GM20000 (cell line): ENCODE data around the gene RASSF4.

Experiments
- DNase-seq: peaks from one replicate; pipeline ENCODE4 v3.0.0; 2012; ENCODE audit warnings: low spot score
- CTCF ChIP-seq: IDR thresholded peaks from 2 replicates; pipeline ENCODE4 v1.5.1; 2012; ENCODE audit warnings: mild to moderate bottlenecking, control low read depth; ENCODE audit errors: extremely low read depth, missing control alignments

Gene RASSF4

DNA sequence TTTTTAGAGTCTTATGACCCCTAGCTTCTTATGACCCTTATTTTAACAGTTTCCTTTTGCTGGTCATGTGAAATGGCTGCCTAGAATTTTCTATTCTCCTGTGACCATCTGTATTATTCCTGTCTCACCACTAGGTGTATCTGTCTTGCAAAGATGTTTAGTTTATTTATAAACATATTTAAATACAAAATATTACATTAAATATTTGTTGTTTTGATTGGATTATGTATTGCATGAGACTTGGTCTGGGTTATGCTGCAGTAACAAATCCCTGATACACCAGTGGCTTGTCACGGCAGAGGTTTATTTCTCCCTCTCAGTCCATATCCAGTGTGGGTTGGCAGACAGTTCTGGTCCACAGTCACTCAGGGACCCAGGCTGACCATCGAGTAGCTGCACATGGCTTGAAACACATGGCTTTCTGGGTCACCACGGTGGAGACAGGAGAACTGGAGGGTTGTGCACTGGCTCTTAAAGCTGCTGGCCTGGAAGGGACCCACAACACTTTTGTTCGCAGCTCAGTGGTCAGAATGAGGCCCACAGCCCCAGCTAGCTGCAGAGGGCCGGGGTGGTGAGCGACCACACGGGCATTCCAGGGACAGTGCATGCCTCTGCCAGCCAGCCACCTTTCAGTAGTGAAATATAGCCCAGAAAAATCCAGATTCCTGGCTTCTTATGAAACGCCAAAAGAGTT is 7.4 kb downstream of the RASSF4 start:
- DNase-seq: no peak
- no peak for TF ChIP-seq CTCF

- DNase-seq: no peak
- TF ChIP-seq CTCF: no peak
These were observed 8.0 kb downstream of the RASSF4 start for GRCh38 chr10:44967616-44968015.

DNA sequence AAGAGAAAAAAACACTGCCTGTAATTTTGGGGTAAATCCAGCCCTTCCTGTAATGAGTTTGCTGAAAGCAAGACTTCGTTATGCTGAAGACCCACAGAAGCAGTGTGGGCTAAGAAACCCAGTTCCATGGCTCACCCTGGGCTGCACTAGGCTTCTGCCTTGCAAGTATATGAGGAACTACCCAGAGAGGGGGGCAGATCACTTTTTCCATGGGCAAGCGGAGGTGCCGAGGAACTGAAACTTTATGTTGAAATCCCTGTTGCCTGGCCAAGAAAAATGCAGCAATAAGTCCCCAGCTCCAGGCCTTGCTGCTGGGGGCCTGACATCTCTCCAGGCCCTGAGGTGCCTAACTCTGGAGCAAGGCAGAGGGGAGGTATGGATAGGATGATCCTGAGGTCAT is 8.5 kb downstream of the RASSF4 start:
- DNase-seq: no peak

GRCh38 chr10:44968500-44969400 is 9.1 kb downstream of the RASSF4 start:
- DNase-seq: no peak
- no peak for TF ChIP-seq CTCF

More for the DNA sequence above, 8.5 kb downstream of the RASSF4 start:
- no peak for TF ChIP-seq CTCF

- DNase-seq: no peak
- TF ChIP-seq CTCF: no peak
These were observed 10.3 kb downstream of the RASSF4 start for GRCh38 chr10:44969854-44970253.

DNA sequence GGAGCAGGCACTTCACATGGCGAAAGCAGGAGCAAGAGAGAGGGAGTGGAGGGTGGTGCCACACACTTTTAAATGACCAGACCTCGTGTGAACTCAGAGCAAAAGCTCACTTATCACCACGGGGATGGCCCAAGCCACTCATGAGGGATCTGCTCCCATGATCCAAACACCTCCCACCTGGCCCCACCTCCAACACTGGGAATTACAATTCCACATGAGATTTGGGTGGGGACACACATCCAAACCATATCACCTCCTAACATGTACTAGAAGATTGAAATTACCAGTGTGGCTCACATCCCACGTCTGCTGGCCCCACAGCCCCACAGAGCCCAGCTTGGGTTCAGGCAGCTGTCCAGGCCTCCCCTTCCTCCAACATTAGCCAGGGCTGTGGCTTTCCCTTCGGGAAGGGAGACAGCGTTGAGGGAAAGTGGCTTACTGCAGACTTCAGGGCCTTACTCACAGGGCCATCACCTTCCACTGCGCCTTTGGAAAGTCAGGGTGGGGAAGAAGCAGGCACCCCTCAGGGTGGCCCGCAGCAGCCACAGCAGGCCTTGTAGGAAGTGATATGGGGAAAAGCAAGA is 11.3 kb downstream of the RASSF4 start:
- DNase-seq: no peak
- no peak for TF ChIP-seq CTCF

DNA sequence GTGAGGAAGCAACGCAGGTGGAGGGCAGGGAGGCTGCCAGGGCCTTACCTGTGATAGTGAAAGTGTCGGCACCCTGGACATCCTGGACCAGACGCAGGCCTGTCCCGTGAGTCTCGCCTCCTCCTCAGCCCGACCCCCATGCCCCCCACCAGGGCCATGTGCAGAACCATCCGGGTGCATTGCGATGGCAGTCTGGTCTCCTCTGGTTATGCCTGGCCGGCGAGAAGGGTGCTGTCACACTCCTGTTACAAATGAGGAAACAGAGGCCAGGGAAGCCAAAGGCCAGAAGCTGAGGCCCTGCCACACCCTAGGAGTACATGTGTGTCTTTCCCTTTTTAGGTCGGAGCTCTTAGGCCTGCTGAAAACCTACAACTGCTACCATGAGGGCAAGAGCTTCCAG is 11.8 kb downstream of the RASSF4 start:
- no peak for TF ChIP-seq CTCF
- no peak for DNase-seq
